Activated T-helper 17 cell treated with anti-CD3 and anti-CD28 coated beads, Interleukin-2, amount 50 U/mL, for 72 hours (primary cell): ENCODE data around the gene LIFR. TPM values are rescaled to one million over a fixed set of nuclear protein-coding genes. Genes with fewer than 3 reads are reported as not detected.
"Not testable (repeated sequence)": the region's sequence is repeated elsewhere in the genome, so short reads cannot be mapped to it uniquely, and the experiment has no call there.

Experiments used
- ATAC-seq: fragments of 150-1000 bp; cut with Tn5 transposase; replicated peaks from 2 replicates; pipeline ENCODE4 v1.10.0; 2021; ENCODE audit warnings: mild to moderate bottlenecking, moderate library complexity
- H3K27ac Mint-ChIP-seq: one replicate; pipeline ENCODE4 v1.8.0; 2022; ENCODE audit warnings: mixed read lengths
- H3K27me3 Mint-ChIP-seq: one replicate; pipeline ENCODE4 v1.8.0; 2022; ENCODE audit warnings: mixed read lengths
- H3K36me3 Mint-ChIP-seq: one replicate; pipeline ENCODE4 v1.8.0; 2022; ENCODE audit warnings: low read depth, mild to moderate bottlenecking, mixed read lengths
- H3K4me1 Mint-ChIP-seq: one replicate; pipeline ENCODE4 v1.8.0; 2022; ENCODE audit warnings: mixed read lengths
- H3K4me3 Mint-ChIP-seq: one replicate; pipeline ENCODE4 v1.8.0; 2022; ENCODE audit warnings: mild to moderate bottlenecking, mixed read lengths
- H3K9me3 Mint-ChIP-seq: one replicate; pipeline ENCODE4 v1.8.0; 2022; ENCODE audit warnings: mixed read lengths
- total RNA-seq, 2 donors: library from RNA; stranded (reverse); gene quantifications; one replicate each; pipeline ENCODE4 v1.2.3, GENCODE V29; 2022

Gene LIFR
- total RNA-seq, 2 donors from 2014 or later: 0.16 to 0.35 TPM

- H3K27me3 Mint-ChIP-seq: peaks cover 18% of the 10 kb centered on the region
Measured at GRCh38 chr5:38531518-38531917, 24.9 kb downstream of the LIFR start.

GRCh38 chr5:38529955-38530646, 26.3 kb downstream of the LIFR start:
- no peaks in the 10 kb centered on the region for H3K36me3 Mint-ChIP-seq
- ATAC-seq: no peak
- no peaks in the 10 kb centered on the region for H3K9me3 Mint-ChIP-seq
- H3K27me3 Mint-ChIP-seq: peaks cover 25% of the 10 kb centered on the region
- H3K4me3 Mint-ChIP-seq: no peak overlapping the region
- H3K27ac Mint-ChIP-seq: no peak overlapping the region
- H3K4me1 Mint-ChIP-seq: no peaks in the 10 kb centered on the region

More at GRCh38 chr5:38531518-38531917, 24.9 kb downstream of the LIFR start:
- H3K4me1 Mint-ChIP-seq: no peaks in the 10 kb centered on the region
- no peaks in the 10 kb centered on the region for H3K9me3 Mint-ChIP-seq
- no peaks in the 10 kb centered on the region for H3K36me3 Mint-ChIP-seq
- ATAC-seq: no peak
- H3K4me3 Mint-ChIP-seq: no peak overlapping the region
- H3K27ac Mint-ChIP-seq: no peak overlapping the region

- ATAC-seq: no peak
- no peaks in the 10 kb centered on the region for H3K9me3 Mint-ChIP-seq
- no peak overlapping the region for H3K27ac Mint-ChIP-seq
- peaks cover 36% of the 10 kb centered on the region for H3K27me3 Mint-ChIP-seq
- H3K4me1 Mint-ChIP-seq: no peaks in the 10 kb centered on the region
- H3K36me3 Mint-ChIP-seq: no peaks in the 10 kb centered on the region
- no peak overlapping the region for H3K4me3 Mint-ChIP-seq
Measured at GRCh38 chr5:38528162-38528703, 28.2 kb downstream of the LIFR start.

- Mint-ChIP-seq H3K4me1 (no peaks in the 10 kb centered on the region), H3K36me3 (no peaks in the 10 kb centered on the region), H3K9me3 (no peaks in the 10 kb centered on the region), H3K4me3 (no peak overlapping the region), H3K27me3 (peaks cover 36% of the 10 kb centered on the region), H3K27ac (no peak overlapping the region)
- no peak for ATAC-seq
Measured at GRCh38 chr5:38527475-38527874, 29.0 kb downstream of the LIFR start.

GRCh38 chr5:38524022-38524421, 32.4 kb downstream of the LIFR start:
- Mint-ChIP-seq H3K36me3 (no peaks in the 10 kb centered on the region), H3K4me3 (no peak overlapping the region), H3K27me3 (peaks cover 30% of the 10 kb centered on the region), H3K27ac (no peak overlapping the region), H3K4me1 (no peaks in the 10 kb centered on the region), H3K9me3 (no peaks in the 10 kb centered on the region)
- ATAC-seq: no peak

- no peak overlapping the region for H3K4me3 Mint-ChIP-seq
- no peak for ATAC-seq
Measured at GRCh38 chr5:38519476-38519875, 37.0 kb downstream of the LIFR start.

GRCh38 chr5:38518341-38518740, 38.1 kb downstream of the LIFR start:
- Mint-ChIP-seq H3K36me3 (no peaks in the 10 kb centered on the region), H3K4me1 (no peaks in the 10 kb centered on the region), H3K9me3 (no peaks in the 10 kb centered on the region), H3K27me3 (no peaks in the 10 kb centered on the region), H3K4me3 (no peak overlapping the region), H3K27ac (no peak overlapping the region)
- ATAC-seq: no peak

More at GRCh38 chr5:38519476-38519875, 37.0 kb downstream of the LIFR start:
- Mint-ChIP-seq H3K27ac (no peak overlapping the region), H3K9me3 (no peaks in the 10 kb centered on the region), H3K36me3 (no peaks in the 10 kb centered on the region), H3K27me3 (peaks cover 5% of the 10 kb centered on the region), H3K4me1 (no peaks in the 10 kb centered on the region)

GRCh38 chr5:38516649-38517048, 39.8 kb downstream of the LIFR start:
- not testable (repeated sequence) for H3K4me3 Mint-ChIP-seq, H3K36me3 Mint-ChIP-seq, H3K27me3 Mint-ChIP-seq, H3K9me3 Mint-ChIP-seq, H3K27ac Mint-ChIP-seq, ATAC-seq, H3K4me1 Mint-ChIP-seq

GRCh38 chr5:38515646-38516045, 40.8 kb downstream of the LIFR start:
- no peaks in the 10 kb centered on the region for H3K27me3 Mint-ChIP-seq
- H3K4me3 Mint-ChIP-seq: no peak overlapping the region
- no peak for ATAC-seq
- no peak overlapping the region for H3K27ac Mint-ChIP-seq
- no peaks in the 10 kb centered on the region for H3K36me3 Mint-ChIP-seq
- no peaks in the 10 kb centered on the region for H3K4me1 Mint-ChIP-seq
- H3K9me3 Mint-ChIP-seq: no peaks in the 10 kb centered on the region

- Mint-ChIP-seq H3K27me3 (no peaks in the 10 kb centered on the region), H3K4me1 (no peaks in the 10 kb centered on the region), H3K36me3 (no peaks in the 10 kb centered on the region), H3K27ac (no peak overlapping the region), H3K9me3 (no peaks in the 10 kb centered on the region), H3K4me3 (no peak overlapping the region)
- ATAC-seq: no peak
Measured at GRCh38 chr5:38515092-38515491, 41.4 kb downstream of the LIFR start.

GRCh38 chr5:38509185-38509584, 47.3 kb downstream of the LIFR start:
- no peaks in the 10 kb centered on the region for H3K4me1 Mint-ChIP-seq
- peaks cover 6% of the 10 kb centered on the region for H3K27me3 Mint-ChIP-seq
- ATAC-seq: no peak
- H3K9me3 Mint-ChIP-seq: no peaks in the 10 kb centered on the region
- H3K4me3 Mint-ChIP-seq: no peak overlapping the region
- no peaks in the 10 kb centered on the region for H3K36me3 Mint-ChIP-seq
- no peak overlapping the region for H3K27ac Mint-ChIP-seq

GRCh38 chr5:38506302-38506701, 50.1 kb downstream of the LIFR start:
- H3K9me3 Mint-ChIP-seq: no peaks in the 10 kb centered on the region
- no peaks in the 10 kb centered on the region for H3K4me1 Mint-ChIP-seq
- peaks cover 6% of the 10 kb centered on the region for H3K27me3 Mint-ChIP-seq
- ATAC-seq: no peak
- H3K4me3 Mint-ChIP-seq: no peak overlapping the region
- H3K36me3 Mint-ChIP-seq: no peaks in the 10 kb centered on the region
- no peak overlapping the region for H3K27ac Mint-ChIP-seq

- Mint-ChIP-seq H3K4me1 (no peaks in the 10 kb centered on the region), H3K36me3 (no peaks in the 10 kb centered on the region), H3K4me3 (no peak overlapping the region), H3K27ac (no peak overlapping the region), H3K9me3 (no peaks in the 10 kb centered on the region), H3K27me3 (peaks cover 6% of the 10 kb centered on the region)
- no peak for ATAC-seq
Measured at GRCh38 chr5:38500573-38501260, 55.7 kb downstream of the LIFR start.

GRCh38 chr5:38497946-38498345, 58.5 kb downstream of the LIFR start:
- Mint-ChIP-seq H3K4me3 (no peak overlapping the region), H3K9me3 (no peaks in the 10 kb centered on the region), H3K36me3 (no peaks in the 10 kb centered on the region), H3K27me3 (peaks cover 8% of the 10 kb centered on the region), H3K27ac (no peak overlapping the region), H3K4me1 (no peaks in the 10 kb centered on the region)
- ATAC-seq: no peak

GRCh38 chr5:38494763-38495162, 61.7 kb downstream of the LIFR start:
- no peaks in the 10 kb centered on the region for H3K4me1 Mint-ChIP-seq
- peaks cover 12% of the 10 kb centered on the region for H3K27me3 Mint-ChIP-seq
- no peaks in the 10 kb centered on the region for H3K9me3 Mint-ChIP-seq
- no peaks in the 10 kb centered on the region for H3K36me3 Mint-ChIP-seq
- H3K27ac Mint-ChIP-seq: no peak overlapping the region
- no peak for ATAC-seq
- no peak overlapping the region for H3K4me3 Mint-ChIP-seq
